Duodenal mucosa (tissue), 2 donors: ENCODE data around the gene HMG20B.

Experiments
- H3K27ac ChIP-seq: one replicate; pipeline ENCODE4 v1.7.0; 2013; ENCODE audit warnings: low read depth, low read length
- H3K27me3 ChIP-seq, 2 donors: one replicate each; pipeline ENCODE4 v1.7.0; 2013; ENCODE audit warnings: low read length in 2 of 2, control low read depth in 1 of 2; ENCODE audit not compliant: insufficient read depth in 2 of 2, control insufficient read depth in 1 of 2
- H3K36me3 ChIP-seq, 2 donors: one replicate each; pipeline ENCODE4 v1.7.0; 2013; ENCODE audit warnings: low read length in 2 of 2, control low read depth in 1 of 2; ENCODE audit not compliant: insufficient read depth in 2 of 2, control insufficient read depth in 1 of 2
- H3K4me1 ChIP-seq, 2 donors: one replicate each; pipeline ENCODE4 v1.7.0; 2013; ENCODE audit warnings: low read length in 2 of 2, control low read depth in 1 of 2; ENCODE audit not compliant: insufficient read depth in 2 of 2, control insufficient read depth in 1 of 2
- H3K4me3 ChIP-seq, 2 donors: one replicate each; pipeline ENCODE4 v1.7.0; 2013; ENCODE audit warnings: low read length in 2 of 2, low read depth in 1 of 2
- H3K9ac ChIP-seq, 2 donors: one replicate each; pipeline ENCODE4 v1.7.0; 2013; ENCODE audit warnings: low read length in 2 of 2, low read depth in 1 of 2
- H3K9me3 ChIP-seq, 2 donors: one replicate each; pipeline ENCODE4 v1.7.0; 2013; ENCODE audit warnings: low read length in 2 of 2, control low read depth in 1 of 2; ENCODE audit not compliant: control insufficient read depth in 1 of 2

Gene HMG20B

DNA sequence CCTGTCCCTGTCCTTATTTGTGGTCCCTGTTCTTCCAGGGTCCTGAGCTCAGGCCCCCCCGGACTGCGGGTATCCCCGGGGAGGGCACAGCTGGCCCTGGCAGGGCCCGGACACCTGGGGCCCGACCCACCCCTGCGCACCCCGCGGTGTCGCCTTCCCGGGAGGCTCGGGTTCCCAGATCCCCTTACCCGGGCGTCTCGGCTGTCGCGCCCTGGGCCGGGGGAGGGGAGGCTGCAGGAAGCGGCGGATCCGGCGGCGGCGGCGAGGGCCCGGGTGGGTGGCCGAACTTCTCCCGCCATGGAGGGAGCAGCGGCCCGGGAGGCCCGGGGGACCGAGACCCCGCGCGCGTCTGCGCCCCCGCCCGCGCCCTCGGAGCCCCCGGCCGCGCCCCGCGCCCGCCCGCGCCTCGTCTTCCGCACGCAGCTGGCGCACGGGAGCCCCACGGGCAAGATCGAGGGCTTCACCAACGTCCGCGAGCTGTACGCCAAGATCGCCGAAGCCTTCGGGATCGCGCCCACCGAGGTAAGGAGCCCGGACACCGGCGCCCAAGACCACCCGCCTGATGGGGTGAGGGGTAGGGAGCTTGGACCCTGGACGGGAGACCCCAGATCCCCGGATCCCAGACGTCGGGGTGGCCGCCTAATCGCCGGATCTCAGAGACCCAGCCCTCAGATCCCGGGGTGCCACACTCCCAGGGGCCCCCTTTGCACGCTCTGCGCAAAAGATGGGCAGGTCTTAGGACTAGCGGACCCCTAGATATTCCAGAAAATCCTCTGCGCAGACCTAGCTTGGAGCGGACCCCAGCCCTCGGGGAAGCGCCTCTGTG, 12.8 kb downstream of the HMG20B start, which contains the start of gene GIPC3:
TSS of gene GIPC3 (plus strand) at position 178 of the 826 bp plus-strand sequence. CDS start at position 298, 120 bp downstream.
- Histone ChIP-seq H3K36me3 (no peaks in the 10 kb centered on the region), H3K9ac (no peak within 1 kb of the TSS), H3K27me3 (peaks cover 4 to 5% of the 10 kb centered on the region in 2 donors), H3K27ac (no peak within 1 kb of the TSS), H3K4me1 (no peaks in the 10 kb centered on the region), H3K4me3 (peak within 1 kb of the TSS; percentile 13 to 15), H3K9me3 (no peaks in the 10 kb centered on the region)

GRCh38 chr19:3586127-3586626, 13.4 kb downstream of the HMG20B start:
- Histone ChIP-seq H3K9me3 (no peaks in the 10 kb centered on the region), H3K4me1 (no peaks in the 10 kb centered on the region), H3K27ac (no peak overlapping the region), H3K9ac (no peak overlapping the region), H3K4me3 (peak overlapping the region; percentile 13 to 15), H3K36me3 (no peaks in the 10 kb centered on the region), H3K27me3 (peaks cover 4 to 5% of the 10 kb centered on the region in 2 donors)

DNA sequence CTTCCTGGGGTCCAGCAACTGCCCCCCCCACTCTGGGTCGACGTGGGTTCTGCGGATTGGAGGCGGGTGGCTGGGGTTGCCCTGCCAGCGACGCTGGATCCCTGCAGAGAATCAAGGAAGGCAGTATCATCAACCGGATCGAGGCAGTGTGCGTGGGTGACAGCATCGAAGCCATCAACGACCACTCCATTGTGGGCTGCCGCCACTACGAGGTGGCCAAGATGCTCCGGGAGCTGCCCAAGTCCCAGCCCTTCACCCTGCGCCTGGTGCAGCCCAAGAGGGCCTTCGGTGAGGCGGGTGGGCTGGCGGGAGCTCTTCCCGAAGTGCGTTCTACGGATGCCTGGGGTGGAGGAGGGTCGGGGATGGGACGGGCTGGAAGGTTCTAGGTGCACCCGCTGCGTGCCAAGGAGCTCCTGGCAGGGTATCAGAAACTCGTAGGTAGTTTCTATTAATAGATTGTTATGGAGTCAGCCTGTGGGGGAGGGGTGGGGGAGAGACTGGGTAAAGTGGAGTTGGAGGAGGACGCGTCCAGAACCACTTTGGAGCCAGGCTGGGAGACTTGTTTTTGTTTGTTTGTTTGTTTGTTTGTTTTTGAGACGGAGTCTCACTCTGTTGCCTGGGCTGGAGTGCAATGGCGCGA, 14.1 kb downstream of the HMG20B start:
- H3K9me3 ChIP-seq, result no peaks in the 10 kb centered on the region
- H3K4me3 ChIP-seq, result no peak overlapping the region
- no peak overlapping the region for H3K27ac ChIP-seq
- peaks cover 4 to 5% of the 10 kb centered on the region in 2 donors for H3K27me3 ChIP-seq
- H3K4me1 ChIP-seq, result no peaks in the 10 kb centered on the region
- no peak overlapping the region for H3K9ac ChIP-seq
- no peaks in the 10 kb centered on the region for H3K36me3 ChIP-seq

DNA sequence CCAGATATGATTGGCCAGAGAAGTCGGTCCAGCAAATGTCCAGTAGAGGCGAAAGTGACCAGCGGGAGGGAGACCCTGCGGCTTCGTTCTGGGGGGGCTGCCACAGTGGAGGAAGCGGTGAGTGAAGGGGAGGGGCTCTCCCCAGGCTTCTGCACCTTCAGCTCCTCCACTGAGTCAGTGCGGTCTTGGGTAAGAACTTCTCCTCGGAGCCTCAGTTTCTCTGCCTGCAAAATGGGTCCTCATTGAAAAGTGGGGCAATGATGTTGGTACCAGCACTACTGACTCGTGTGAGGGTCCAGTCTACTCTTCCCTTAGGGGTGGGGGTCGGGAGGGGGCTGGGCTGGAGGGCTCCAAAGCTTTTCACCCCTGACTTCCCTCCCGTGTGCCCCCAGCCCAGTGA, 16.7 kb downstream of the HMG20B start:
- Histone ChIP-seq H3K36me3 (no peaks in the 10 kb centered on the region), H3K27me3 (peaks cover 5% of the 10 kb centered on the region in 2 donors), H3K4me1 (no peaks in the 10 kb centered on the region), H3K9ac (no peak overlapping the region), H3K4me3 (no peak overlapping the region), H3K27ac (no peak overlapping the region), H3K9me3 (no peaks in the 10 kb centered on the region)

- H3K27ac ChIP-seq, result no peak overlapping the region
- no peaks in the 10 kb centered on the region for H3K4me1 ChIP-seq
- peaks cover 5 to 8% of the 10 kb centered on the region in 2 donors for H3K27me3 ChIP-seq
- no peak overlapping the region for H3K4me3 ChIP-seq
- H3K9ac ChIP-seq, result no peak overlapping the region
- no peaks in the 10 kb centered on the region for H3K36me3 ChIP-seq
- H3K9me3 ChIP-seq, result no peaks in the 10 kb centered on the region
Observed at GRCh38 chr19:3589949-3590348, 17.2 kb downstream of the HMG20B start.

DNA sequence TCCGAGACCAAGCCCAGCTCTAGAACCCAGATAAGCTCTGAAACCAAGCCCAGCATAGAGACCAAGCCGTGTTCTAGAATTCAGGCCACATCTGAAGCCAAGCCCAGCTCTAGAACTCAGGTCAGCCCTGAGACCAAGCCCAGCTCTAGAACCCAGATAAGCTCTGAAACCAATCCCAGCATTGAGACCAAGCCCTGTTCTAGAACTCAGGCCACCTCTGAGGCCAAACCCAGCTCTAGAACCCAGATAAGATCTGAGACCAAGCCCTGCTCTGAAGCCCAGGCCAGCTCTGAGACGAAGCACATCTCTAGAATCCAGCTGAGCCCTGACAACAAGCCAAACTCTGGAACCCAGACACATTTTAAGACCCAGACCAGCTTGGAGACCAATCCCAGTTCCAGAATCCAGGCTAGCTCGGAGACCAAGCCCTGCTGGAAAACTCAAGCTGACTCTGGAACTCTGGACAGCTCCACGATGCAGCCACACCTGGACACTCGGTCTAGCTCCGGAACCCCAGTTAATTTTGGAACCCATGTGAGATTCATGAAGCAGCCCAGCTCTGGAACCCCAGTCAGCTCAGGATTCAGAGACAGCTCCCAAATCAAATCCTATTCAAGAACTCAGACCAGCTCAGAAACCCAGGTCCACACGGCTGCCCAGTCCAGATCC, 18.4 kb downstream of the HMG20B start:
- H3K27me3 ChIP-seq, result peaks cover 0 to 4% of the 10 kb centered on the region in 2 donors
- no peaks in the 10 kb centered on the region for H3K4me1 ChIP-seq
- H3K9me3 ChIP-seq, result no peaks in the 10 kb centered on the region
- no peak overlapping the region for H3K27ac ChIP-seq
- H3K9ac ChIP-seq, result no peak overlapping the region
- H3K4me3 ChIP-seq, result no peak overlapping the region
- H3K36me3 ChIP-seq, result no peaks in the 10 kb centered on the region

DNA sequence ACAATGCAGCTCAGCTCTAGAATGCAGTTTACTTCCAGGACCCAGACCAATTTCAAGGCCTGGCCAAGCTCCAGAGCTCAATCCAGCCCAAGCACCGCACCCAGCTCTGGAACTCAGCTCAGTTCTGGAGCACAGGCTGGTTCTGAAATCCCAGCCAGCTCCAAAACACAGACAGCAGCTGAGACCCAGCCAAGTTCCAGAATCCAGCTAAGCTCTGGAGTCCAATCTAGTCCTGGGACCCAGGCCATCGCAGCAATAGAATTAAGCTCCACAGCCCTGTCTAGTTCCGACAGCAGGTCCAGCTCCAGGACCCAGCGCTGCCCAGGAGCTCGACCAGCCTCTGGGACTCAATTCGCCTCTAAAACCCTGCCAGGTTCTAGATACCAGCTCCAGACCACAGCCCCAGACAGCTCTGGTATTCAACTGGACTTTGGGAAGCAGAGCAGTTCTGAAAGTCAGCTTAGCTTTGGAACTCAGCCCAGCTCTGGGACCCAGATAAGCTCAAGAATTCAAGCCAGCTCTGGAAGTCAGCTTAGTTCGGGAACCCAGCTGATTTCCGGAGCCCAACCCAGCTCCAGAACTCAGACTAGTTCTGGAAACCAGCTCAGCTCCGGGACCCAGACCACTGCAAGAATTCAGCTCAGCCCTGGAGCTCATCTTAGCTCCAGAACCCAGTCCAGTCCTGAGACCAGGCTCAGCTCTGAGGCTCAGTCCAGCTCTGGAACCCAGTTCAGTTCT, 19.3 kb downstream of the HMG20B start:
- Histone ChIP-seq H3K9me3 (no peaks in the 10 kb centered on the region), H3K27ac (no peak overlapping the region)

DNA sequence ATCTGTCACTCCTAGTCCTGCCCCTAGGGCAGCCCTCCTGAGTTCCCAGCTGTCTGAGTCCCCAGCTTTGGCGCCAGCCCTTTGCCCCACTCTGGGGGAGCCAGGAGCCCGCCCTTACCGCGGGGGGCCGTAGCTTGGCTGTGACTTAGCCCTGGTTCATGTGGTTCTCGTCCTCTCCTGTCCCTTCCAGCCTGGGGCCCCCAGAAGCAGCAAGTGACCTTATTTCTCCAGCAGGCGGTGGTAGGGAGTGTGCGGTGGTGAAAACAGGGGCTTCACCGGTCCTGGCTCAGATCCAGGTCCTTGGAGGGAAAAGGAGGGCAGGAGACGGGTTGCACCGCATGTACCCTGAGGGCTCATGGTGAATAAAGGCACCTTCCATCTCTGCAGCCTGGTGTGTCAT, 20.4 kb downstream of the HMG20B start:
- Histone ChIP-seq H3K36me3 (no peaks in the 10 kb centered on the region), H3K27ac (no peak overlapping the region), H3K9ac (no peak overlapping the region), H3K27me3 (peaks cover 0 to 4% of the 10 kb centered on the region in 2 donors), H3K4me3 (no peak overlapping the region), H3K4me1 (no peaks in the 10 kb centered on the region), H3K9me3 (no peaks in the 10 kb centered on the region)

More for the DNA sequence above, 19.3 kb downstream of the HMG20B start:
- peaks cover 0 to 4% of the 10 kb centered on the region in 2 donors for H3K27me3 ChIP-seq
- H3K36me3 ChIP-seq, result no peaks in the 10 kb centered on the region
- no peaks in the 10 kb centered on the region for H3K4me1 ChIP-seq
- no peak overlapping the region for H3K4me3 ChIP-seq
- no peak overlapping the region for H3K9ac ChIP-seq

GRCh38 chr19:3595521-3596061, 22.8 kb downstream of the HMG20B start:
- Histone ChIP-seq H3K4me3 (no peak overlapping the region), H3K9me3 (no peaks in the 10 kb centered on the region), H3K36me3 (no peaks in the 10 kb centered on the region), H3K27me3 (peaks cover 0 to 4% of the 10 kb centered on the region in 2 donors), H3K27ac (no peak overlapping the region), H3K9ac (no peak overlapping the region), H3K4me1 (no peaks in the 10 kb centered on the region)
